ENCODE measurements around the gene HAGH.

The HAGH gene

DNA sequence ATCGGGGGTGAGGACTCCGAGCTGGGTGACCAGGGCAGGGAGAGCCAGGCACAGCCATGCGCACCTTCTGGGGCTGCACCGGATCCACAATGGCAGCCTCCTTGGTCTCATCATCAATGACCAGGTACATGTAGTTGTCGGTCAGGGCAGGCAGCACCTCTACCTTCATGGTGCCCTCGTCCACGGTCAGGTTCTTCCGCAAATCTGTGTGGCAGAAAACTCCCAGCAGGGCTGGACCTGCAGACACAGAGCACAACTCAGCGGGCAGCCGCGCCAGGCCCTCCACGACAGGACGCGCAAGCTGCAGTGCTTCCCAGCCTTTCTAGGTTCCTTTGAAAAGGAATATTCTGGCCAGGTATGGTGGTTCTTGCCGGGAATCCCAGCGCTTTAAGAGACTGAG lies 3.8 kb downstream of the HAGH start:
- TF ChIP-seq CTCF (IDR thresholded peaks at IDR 0.05; ENCODE audit: insufficient read depth, missing control alignments): no peak
- DNase-seq (ENCODE audit: insufficient read length, low spot score): no peak
- no peak for FAIRE-seq

GRCh38 chr16:1821861-1822611 lies 4.6 kb downstream of the HAGH start:
- no peak for TF ChIP-seq CTCF (IDR thresholded peaks at IDR 0.05; ENCODE audit: insufficient read depth, missing control alignments)
- DNase-seq (ENCODE audit: insufficient read length, low spot score) (no peak), FAIRE-seq (no peak)

DNA sequence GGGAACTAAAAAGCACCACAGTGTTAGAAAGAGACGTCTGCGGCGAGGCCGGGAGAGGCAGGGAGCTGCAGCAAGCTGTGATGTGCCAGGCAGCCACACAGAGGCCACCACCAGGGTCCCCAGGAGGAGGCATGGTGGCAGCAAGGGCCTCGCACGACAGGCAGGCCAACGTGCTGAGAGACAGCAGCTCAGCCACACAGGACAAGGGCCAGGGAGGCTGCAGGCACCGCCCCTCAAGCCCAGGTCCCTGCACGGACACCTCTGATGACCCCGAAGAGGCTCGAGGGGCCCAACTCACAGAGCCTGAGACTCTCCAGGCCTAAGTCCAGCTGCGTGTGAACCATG lies 5.7 kb downstream of the HAGH start:
- no peak for FAIRE-seq
- TF ChIP-seq CTCF (IDR thresholded peaks at IDR 0.05; ENCODE audit: insufficient read depth, missing control alignments): no peak
- DNase-seq (ENCODE audit: insufficient read length, low spot score): no peak

DNA sequence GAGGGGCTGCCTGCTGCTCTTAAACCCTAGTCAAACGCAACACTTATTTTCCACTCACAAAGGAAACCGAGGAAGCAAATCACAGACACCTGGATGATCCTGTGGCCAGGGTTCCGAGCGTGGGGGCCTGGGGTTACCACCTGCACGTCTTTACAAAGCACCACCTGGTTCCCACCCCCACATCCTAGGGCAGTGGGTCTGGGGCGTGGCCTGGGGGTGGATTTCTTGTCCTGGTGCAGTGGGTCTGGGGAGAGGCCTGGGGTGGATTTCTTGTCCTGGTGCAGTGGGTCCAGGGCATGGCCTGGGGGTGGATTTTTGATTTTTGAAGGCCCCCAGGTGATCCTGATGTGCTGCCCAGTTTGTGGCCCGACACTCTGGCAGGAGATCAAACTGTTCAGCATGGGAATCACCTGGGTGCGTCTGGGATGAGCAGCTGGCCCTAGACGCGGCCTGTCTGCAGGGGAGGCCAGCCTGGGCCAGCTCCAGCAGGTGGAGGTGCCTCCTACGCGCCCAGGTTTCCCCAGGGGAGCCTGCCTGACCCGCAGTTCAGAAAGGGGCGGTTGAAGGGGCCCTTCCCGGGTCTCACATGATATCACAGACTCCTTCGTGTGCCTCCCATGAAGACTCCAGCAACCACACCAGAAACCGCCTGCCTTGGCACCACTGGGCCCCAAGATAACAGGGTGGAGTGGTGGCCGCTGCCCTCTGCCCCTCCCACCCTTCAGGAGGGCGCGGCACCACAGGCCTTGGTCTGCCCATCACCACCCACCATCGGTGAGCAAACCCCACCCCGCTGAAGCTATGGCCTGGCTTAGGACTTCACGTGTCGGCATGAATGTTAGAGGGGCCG lies 6.3 kb downstream of the HAGH start:
- DNase-seq (ENCODE audit: insufficient read length, low spot score) (no peak), FAIRE-seq (no peak)
- TF ChIP-seq CTCF (IDR thresholded peaks at IDR 0.05; ENCODE audit: insufficient read depth, missing control alignments): no peak

DNA sequence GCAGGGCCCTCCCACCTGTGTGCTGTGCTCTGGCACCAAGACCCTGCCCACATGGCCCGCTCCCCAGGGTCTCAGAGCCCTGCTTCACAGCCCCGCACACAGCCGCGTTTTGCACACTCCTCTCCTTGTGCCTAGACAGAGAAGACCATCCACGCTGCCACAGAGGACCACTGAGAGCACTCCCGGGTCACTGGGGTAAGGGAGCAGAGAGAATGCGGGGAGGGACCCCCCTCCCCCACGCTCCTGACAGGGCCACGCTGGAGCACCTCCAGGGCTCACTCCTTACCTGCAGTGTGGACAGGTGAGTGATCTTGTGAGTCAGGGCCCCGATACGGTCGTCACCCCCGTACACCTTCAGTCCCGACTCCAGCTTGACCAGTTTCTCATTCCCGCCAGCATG lies 7.0 kb downstream of the HAGH start:
- no peak for TF ChIP-seq CTCF (IDR thresholded peaks at IDR 0.05; ENCODE audit: insufficient read depth, missing control alignments)
- DNase-seq (ENCODE audit: insufficient read length, low spot score) (no peak), FAIRE-seq (no peak)

DNA sequence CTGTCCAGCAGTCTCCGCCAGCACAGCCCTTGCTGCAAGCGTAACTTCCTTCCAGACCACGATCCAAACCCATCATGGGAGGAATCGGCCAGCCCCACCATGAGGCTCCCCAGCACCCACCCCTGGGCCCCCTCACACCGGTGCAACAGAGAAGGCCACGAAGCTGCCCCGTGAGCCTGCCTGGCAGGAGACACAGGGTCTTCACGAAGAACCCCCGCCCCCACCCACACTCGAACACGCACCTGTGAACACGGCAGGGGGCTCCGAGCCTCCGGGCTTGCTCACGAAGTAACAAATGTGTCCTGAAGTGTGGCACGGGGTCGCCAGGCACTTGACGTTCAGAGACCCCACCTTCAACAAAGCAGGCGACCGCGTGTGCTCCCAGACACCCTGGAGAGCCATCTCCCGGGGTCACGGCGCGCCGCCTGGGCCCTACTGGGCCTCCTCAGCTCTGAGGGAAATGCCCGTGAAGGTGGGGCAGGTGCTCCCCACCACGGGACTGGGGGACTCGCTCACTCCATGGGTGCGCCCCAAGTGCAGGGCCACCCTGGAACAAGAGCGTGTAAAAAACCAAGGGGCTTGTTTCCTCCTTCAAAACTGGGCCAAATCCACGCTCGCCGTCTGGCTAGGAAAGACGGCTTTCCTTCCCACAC lies 7.6 kb downstream of the HAGH start:
- no peak for DNase-seq (ENCODE audit: insufficient read length, low spot score)
- TF ChIP-seq CTCF (IDR thresholded peaks at IDR 0.05; ENCODE audit: insufficient read depth, missing control alignments): no peak
- FAIRE-seq: no peak

All from D721Med (cell line).